NCI-H2171 (cell line): Measurements from ENCODE around the gene EOMES.

ENCODE experiments used
- DNase-seq: peaks from one replicate; lab custom pipeline; 2025; lab: John Stamatoyannopoulos, UW

The EOMES gene

DNA sequence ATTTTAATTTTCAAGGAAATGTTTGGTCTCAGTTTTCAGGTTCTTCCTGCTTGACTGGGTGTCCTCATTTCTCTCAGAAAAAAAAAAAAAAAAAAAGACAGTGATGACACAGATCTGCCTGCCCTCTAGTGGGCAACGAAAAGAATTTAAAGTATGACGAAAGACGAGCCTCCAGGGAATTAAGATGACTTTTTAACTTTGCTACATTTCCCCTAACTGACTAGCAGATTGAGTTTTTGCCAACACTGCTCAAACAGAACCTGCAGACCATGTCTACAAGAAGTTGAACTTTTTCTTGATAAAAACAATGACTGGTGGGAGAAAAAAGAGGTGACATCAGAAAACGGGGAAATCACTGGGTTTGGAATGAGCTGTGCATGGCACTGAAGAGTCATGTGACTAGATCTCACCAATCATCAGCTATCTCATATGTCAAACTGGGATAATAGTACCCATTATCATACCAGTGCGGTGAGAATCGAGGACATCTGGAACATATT, 40.8 kb downstream of the EOMES start:
- DNase-seq: peak; percentile 21

DNA sequence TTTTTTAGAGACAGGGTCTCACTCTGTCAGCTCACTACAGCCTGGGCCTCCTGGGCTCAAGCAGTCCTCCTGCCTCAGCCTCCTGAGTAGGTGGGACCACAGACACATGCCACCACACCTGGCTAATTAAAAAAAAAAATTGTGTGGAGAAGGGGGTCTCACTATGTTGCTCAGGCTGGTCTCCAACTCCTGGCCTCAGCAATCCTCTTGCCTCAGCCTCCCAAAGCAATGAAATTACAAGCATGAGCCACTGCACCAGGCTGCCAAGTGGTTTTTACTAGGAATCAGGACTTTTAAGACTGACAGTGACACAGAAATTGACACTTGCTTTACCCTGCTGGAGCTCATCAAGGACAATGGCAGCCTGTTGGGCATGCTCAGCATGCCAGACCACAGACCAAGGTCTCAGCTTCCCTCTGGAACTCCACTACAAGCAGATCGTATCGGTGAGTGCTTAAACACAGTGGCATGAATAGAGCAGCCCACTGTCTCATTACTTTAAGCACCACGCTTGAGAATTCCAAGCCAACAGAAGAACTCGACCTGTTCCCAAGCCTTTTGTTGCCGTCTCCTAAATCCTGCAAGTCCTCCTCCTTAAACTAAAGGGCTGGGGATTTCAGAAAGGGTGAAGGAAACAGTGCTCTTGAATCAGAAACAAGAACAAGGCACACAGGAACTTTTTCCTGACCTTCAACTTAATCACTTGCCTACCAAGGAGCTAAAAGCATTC, 41.4 kb downstream of the EOMES start:
- DNase-seq: no peak

DNA sequence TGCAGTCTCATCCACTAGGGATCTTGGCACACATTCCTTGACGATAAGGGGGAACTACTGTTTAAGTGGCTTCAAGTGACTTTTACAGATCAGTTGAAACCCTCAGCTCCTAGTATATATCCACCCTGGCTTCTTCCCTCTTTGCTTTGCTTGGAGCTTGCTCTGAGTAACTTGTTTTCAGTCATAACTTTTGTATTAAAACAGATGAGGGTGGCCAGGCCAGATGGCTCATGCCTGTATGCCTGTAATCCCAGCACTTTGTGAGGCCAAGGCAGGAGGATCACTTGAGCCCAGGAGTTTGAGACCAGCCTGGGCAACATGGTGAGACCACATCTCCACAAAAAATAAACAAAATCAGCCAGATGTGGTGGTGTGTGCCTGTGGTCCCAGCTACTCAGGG, 42.4 kb downstream of the EOMES start:
- DNase-seq: no peak

DNA sequence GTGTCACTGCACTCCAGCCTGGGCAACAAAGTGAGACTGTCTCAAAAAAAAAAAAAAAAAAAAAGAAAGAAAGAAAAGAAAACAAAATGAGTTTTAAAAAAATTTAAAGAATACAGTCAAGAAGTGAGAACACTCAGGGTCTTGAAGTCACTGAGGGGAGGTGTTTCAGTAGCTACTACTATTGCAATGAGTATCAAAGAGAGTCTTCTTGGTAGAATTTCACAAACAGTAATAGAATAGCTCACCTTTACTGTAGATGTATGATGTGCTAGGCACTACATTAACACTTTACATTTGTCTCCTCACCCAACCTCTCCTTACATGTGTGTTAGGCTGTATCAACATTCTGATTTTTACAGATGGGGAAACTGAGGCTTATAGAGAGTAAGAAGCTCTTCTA, 43.9 kb downstream of the EOMES start:
- no peak for DNase-seq

DNA sequence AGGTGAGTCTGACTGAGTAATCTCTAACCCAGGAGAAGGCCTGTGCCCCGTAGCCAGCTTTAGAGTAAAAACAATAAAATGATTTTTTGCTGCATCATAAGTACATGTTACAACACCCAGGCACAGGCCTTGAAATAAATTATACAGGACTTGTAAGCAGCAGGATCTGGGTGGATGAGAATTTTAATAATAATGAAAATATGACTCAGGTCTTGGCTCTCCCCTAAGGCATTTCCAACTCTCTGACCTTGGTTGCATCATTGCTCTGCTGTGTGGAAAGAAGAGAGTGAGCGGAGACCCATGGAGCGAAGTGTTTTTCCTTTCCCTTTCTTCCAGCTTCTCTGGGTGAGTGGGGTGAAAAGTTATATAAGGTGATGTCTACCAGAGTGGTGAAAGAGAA, 44.6 kb downstream of the EOMES start:
- no peak for DNase-seq

DNA sequence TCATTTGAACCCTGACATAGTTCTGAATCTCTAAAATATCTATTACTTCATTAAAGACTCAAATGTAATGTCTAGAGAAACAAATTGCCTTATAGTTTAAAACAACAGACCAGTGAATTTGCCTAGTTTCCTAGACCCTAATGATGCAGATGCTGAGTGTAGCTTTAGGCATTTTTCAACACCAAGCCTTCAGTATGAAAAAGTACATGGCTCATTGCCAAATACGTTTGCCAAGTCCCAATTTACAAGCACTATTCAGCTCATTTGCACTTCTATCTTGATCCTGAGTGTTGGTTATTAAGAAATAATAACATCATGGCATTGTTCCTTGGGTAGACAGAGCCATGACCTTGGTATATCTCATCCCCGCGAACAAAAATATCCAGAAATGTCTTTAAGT, 46.8 kb downstream of the EOMES start:
- DNase-seq: no peak

DNA sequence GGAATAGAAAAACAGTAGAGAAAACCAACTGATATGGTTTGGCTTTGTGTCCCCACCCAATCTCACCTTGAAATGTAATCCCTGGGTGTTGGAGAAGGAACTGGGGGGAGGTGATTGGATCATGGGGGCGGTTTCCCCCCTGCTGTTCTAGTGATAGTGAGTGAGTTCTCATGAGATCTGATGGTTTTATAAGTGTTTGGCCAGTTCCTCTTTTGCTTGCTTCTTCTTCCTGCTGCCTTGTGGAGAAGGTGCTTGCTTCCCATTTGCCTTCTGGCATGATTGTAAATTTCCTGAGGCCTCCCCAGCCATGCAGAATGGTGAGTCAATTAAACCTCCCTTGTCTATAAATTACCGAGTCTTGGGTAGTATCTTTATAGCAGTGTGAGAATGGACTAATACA, 48.4 kb downstream of the EOMES start:
- no peak for DNase-seq

DNA sequence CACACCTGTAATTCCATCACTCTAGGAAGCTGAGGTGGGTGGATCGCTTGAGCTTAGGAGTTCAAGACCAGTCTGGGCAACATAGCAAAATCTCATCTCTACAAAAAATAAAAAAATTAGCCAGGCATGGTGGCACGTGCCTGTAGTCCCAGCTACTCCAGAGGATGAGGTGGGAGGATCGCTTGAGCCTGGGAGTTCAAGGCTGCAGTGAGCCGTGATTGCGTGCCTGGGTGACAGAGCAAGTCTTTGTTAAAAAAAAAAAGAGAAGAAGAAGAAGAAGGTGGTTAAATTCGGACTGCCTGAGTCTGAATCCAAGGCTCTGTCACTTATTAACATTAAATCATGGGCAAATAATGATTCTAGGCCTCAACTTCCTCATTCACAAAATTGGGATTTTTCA, 51.0 kb downstream of the EOMES start:
- no peak for DNase-seq

DNA sequence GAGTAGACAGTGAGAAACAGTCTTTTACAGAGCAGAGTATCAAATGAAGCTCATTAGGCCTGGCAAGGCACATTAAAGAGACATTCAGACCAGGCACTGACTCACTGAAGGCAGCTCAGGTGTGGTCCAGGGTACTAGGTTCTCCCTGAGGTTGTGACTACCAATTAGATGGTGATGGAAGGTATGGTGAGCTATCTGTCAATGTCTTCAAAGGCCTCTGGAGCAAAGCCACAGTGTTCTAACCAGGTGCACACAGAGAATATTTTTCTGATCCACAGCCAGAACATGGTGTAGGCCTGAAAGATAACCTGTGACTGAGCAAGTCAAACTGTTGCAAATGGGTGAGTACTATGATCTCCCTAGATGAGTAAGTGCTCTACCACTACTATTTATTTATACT, 51.5 kb downstream of the EOMES start:
- no peak for DNase-seq

DNA sequence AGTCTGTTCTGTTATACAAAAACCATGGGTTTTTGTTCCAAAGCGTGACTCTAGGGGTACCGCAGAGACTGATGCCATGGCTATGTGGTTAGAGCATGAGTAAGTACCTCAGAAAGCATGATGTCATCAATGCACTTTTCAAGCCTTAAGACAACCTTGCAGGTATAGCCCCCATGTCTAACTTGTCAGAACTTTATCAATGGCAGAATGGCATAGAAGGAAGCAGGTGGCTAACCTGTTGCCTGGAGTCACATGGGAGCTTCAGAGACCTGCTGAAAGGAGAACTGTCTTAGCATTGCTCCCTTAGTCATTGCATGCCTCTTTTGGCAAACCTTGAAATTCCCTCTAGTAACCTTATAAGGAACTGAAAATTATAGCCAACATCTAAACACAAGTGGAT, 52.5 kb downstream of the EOMES start:
- DNase-seq: no peak

DNA sequence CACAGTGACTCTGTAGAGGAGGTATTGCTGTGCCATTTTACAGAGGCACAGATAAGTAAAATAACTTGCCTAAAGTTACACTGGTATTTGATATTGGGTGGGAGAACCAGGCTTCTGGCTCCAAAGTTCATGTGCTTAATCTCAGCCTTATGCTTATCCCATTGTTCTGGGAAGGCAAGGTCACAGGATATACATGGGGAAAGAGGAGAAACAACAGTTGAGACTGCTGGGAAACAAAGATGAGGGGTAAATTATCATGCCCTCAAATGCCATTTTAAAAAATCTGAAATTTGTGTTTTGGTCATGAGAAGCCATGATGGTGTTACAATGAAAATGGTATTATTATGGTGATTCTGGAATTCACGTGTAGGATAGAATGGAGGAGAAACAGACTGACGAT, 54.4 kb downstream of the EOMES start:
- DNase-seq: no peak

DNA sequence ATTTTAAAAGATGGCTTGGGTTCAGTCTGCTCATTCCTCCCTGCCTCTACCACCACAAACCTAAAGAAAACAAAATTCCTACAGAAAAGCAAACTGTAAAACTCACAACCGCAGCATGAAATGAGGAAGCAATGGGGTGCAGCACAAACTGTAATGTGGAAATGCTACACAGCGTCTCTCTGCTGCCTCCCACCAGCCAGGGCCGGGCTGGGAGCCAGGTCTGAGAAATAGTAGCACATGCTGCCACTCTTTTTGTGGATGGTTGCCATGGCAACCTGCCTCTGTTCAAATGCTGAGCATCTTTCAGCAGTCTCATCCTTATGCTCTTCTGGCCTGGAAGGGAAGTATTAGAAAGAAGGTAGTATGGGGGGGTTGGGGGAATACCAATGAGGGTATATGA, 55.4 kb downstream of the EOMES start:
- peak; percentile 51 for DNase-seq

DNA sequence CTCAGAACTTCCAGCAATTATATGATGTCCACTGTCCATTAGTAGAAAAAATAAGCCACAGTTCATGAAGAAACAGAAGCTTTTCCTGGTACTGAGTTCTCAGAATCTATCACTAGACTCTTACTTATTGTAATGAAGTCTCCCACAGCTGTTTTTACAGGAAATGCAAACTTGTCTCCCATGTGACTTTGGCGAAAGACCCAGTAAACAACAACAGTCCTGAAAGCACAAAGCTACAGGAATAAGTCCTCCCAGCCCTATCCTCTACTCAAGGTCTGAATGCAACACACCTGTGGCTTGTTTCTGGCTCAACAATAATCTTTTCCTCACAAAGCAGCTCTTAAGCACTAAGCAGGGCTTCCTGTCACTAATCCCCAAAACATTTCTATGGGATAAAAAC, 55.9 kb downstream of the EOMES start:
- DNase-seq: no peak
